GM19035 (cell line): Measurements from ENCODE around the gene TOX2.
A peak's percentile ranks its signal among the peaks of the same experiment; 100 is the strongest.

ENCODE experiments used
- ATAC-seq: cut with Tn5 transposase; IDR thresholded peaks from one replicate; pipeline ENCODE4 v1.9.1; 2021; ENCODE audit not compliant: unreplicated experiment

The TOX2 gene, protein sequence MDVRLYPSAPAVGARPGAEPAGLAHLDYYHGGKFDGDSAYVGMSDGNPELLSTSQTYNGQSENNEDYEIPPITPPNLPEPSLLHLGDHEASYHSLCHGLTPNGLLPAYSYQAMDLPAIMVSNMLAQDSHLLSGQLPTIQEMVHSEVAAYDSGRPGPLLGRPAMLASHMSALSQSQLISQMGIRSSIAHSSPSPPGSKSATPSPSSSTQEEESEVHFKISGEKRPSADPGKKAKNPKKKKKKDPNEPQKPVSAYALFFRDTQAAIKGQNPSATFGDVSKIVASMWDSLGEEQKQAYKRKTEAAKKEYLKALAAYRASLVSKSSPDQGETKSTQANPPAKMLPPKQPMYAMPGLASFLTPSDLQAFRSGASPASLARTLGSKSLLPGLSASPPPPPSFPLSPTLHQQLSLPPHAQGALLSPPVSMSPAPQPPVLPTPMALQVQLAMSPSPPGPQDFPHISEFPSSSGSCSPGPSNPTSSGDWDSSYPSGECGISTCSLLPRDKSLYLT

DNA sequence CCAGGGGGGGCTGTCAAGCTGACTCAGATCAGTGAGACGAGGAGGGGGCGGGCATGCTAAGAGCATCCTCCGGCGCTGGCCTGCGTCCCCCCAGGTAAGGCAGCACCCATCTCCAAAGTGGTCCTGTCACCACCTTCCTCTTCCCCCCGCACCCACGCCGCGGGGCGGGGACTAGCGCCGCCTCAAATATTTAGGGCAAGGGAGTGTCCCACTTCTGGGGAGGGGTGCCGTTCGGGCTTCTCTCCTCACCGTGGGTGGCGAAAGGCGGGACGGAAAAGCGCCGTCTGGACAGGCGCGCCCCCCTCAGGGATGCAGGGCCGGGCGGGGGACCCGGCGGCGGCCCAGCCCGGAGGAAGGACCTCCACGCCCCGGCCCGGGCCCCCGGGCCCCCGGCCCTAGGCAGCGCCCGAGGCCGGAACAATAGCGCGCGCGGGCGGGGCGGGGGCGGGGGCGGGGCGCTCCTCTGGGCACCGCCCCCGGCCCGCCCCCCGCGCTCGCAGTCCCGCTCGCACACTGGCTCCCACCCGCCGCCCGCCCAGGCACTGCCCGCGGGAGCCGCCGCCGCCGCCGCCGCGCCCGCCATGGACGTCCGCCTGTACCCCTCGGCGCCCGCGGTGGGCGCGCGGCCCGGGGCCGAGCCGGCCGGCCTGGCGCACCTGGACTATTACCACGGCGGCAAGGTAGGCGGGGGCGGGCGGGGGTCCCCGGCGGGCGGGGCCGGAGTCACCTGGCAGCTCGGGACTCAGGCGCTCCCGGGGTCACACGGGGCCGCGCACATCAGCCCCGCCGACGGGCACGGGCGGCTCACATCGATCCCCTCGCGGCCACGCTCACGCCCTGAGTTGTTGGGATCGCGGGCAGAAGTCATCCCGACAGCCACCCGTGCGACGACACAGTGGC lies at the start of gene TOX2:
Gene TOX2, plus strand, starts transcription at position 542 of the 900 bp plus-strand sequence. Its CDS starts 40 bp downstream, at position 582.
- peak; percentile 55 for ATAC-seq

GRCh38 chr20:43868091-43868490 lies 46.6 kb upstream of the TOX2 start:
- ATAC-seq, result no peak

- no peak for ATAC-seq
Observed at GRCh38 chr20:43870484-43870883, 44.2 kb upstream of the TOX2 start.

GRCh38 chr20:43878776-43879175 lies 35.9 kb upstream of the TOX2 start:
- no peak for ATAC-seq

- ATAC-seq, result no peak
Observed at GRCh38 chr20:43893930-43894329, 20.7 kb upstream of the TOX2 start.

- ATAC-seq, result no peak
Observed at GRCh38 chr20:43894491-43894890, 20.2 kb upstream of the TOX2 start.

DNA sequence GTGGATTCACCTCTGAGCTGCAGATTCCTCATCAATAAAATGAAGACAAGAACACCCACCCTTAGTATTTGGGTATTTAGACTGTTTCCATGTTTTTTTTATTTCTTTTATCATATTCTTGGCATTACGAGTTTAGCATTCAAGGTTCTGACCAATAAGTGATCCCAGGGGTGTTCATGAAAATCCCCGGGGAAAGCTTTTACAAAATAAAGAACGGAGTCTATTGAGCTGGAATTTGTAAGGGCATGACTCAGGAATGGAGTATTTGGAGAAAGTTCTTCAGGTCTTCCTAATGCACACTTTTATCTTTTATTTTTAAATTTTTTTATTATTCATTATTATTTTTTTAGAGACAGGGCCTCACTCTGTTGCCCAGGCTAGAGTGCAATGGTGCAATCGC lies 19.4 kb upstream of the TOX2 start:
- no peak for ATAC-seq

DNA sequence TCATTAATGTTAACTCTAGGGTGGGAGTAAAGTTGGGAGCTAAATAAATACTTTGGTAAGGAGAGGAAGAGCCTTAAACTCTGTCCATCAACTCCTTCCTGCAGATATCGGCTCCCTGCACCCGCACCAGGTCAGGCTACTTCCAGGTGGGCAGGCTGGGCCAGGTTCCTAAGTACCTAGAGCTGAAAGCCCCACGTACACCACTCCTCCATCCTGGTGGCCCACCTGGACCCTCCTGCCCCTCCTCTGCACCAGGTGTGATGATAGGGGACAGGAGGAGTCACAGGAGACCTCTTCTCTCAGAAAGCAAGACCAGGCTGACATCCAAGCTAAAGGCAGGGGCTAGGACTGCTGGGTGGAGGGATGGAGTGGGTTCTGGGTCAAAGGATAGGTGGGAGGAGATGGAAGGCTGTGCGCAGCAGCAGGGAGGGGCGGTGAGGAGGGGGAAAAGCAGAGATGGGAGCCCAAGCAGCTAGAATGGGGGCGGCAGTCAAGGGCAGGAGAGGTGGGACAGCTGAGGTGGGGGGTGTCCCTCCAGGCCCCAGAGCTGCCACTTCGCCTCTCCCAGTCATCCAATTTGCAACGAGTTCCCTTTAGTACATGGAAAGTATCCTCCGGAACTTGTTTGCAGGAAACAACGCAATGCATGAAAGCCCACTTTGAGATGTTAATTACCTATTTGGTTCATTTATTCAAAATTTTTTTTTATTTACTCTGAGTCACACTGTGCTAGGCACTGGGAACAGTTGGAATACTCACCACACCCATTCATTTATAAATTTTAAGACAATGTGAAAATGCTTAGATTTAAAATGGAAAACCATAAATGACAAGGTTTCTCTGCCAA lies 15.2 kb upstream of the TOX2 start:
- no peak for ATAC-seq

GRCh38 chr20:43900121-43900466 lies 14.6 kb upstream of the TOX2 start:
- no peak for ATAC-seq

DNA sequence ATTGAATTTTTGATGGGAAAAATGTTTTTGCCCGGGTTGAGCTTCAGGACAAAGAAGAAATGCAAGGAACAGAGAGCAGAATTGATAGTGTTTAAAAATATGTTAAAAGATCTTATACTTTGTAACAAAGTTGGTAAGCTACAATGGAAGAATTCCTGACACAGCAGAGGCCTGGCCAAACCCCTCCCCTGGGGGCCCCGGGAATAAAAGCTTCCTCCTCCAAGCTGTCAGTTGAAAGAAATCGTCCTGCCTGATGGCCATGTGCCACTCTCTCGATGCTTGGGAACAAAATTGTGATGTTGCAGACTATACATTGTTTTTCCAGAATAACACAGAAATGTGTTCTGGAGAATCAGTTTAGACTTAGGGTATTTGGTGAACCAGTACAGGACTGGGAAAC lies 14.2 kb upstream of the TOX2 start:
- no peak for ATAC-seq

DNA sequence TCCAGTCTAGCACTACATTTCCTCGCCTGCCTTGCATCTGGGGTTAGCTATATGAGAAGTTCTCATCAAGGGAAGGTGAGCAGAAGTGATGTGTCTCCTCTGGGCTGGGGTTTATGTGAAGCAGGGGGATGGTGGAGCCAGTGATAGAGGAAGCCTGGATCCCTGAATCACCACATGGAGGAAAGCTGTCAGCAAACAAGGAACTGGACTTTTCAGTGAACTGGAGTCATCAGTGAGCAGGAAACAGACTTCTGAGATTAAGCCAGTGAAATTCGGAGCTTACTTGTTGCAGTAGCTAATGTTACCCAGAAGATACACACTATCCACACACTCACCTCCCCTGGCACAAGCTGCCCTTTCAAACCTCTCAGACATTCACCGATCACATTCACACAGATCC lies 13.4 kb upstream of the TOX2 start:
- ATAC-seq, result no peak

- ATAC-seq, result no peak
Observed at GRCh38 chr20:43903953-43904826, 10.5 kb upstream of the TOX2 start.

DNA sequence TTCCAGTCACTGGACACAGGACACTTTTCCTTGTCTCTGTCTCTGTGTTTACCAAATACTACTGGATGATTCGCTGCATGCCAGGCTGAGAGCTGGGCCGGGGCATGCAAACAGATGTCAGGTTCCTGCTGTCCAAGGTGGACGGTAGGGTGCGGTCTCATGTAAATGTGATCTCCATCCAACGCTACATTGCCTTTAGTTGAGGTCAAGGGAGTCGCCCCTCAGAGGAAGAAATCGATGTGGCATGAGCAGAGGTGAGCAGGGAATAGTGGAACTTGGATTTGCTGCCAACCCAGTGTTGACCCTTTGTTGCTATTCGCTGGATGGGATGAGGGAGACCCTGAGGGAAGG lies 9.8 kb upstream of the TOX2 start:
- ATAC-seq, result no peak

- no peak for ATAC-seq
Observed at GRCh38 chr20:43906505-43907034, 8.1 kb upstream of the TOX2 start.

DNA sequence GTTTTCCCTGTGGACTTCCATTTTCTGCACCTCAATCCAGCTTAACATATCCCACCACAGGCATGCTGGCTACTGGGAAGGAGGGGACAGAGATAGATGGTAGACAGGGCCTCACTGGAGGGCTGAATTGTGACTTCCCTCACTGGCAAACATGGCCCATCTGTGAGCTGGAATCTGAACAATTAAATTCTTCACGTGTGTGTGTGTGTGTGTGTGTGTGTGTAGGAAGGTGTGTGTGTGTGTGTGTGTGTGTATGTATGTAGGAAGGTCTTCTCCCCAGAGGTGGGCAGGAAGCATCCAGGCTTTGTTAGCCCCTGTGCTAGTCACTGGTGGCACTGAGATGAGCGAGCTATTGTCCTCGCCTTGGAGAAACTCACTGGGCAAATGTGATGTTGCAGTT lies 5.4 kb upstream of the TOX2 start:
- ATAC-seq, result no peak

DNA sequence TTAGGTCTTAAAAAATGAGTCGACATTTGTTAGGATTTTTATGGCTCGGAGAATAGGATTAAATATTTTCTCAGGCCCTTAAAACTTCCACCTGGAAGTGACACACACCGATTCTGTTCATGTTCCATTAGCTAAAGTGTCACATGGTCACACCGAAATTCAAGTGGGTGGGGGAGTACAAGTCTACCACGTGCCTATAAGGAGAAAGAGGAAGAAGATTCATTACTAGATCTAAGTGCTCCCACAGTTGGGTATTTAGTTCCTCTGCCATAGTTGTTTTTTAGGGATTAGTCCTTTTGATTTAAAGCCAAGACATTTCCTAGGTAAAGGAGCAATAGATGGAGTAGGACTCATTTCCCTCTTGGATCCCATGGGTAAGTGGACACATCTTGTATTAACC lies 4.9 kb upstream of the TOX2 start:
- no peak for ATAC-seq

- ATAC-seq, result no peak
Observed at GRCh38 chr20:43910564-43910963, 4.1 kb upstream of the TOX2 start.

DNA sequence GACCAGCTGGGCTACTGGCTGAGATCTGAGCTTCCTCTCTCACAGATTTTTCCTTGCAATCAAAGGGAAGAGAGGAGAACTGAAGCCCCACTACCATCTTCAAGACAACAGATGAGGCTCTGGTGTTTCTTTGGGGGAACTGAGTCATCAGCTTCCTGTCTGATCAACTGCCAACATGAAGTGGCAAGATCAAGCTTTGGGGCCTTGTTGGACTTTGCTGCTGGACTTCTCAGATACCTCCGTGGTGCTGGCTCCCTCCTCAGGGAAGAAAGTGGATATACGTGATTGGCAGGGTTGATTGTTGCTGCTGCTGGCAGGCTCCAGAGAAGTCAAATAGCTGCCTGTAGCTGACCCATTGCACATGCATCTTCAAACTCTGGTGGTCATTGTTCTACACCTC lies 3.6 kb upstream of the TOX2 start:
- ATAC-seq, result no peak

DNA sequence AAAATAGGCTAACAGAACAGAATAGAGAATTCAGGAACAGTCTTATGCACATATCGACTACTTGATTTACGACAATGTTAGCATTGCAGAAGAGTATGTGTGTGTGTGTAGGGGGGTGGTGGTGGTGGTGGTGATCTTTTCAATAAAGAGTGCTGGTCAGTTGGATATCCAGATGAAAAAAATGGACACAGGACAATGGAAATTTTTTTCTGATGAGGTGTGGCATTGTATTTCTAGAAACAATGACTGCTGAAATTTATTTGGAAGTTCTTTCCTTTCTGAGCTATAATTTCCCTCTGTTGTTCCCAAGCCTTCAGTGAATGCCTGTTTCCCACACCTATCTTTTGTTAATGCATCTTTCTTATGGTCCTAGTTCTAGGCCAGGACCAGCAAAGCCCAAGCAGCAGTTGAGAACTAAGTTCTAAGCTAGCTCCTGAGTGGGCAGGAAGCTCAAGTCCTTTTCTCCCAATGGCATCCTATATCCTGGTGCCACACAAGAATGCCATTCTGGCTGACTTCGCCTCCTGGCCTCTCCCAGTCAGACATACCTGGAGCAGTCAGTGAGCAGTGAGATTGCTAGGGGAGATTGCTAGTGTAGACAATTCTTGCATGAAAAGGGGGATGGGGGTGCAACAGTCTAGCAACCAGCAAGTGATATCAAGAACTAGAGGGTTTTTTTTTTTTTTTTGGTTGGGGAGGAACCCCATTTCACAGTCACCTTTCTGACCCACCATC lies 1.2 kb upstream of the TOX2 start:
- no peak for ATAC-seq
